Measurements from ENCODE around the gene ADCY9. TPM values are rescaled to one million over a fixed set of nuclear protein-coding genes. Genes with fewer than 3 reads are reported as not detected.
A peak's percentile ranks its signal among the peaks of the same experiment; 100 is the strongest.
"Not testable (repeated sequence)": the region's sequence is repeated elsewhere in the genome, so short reads cannot be mapped to it uniquely, and the experiment has no call there.

The ADCY9 gene
- 10 to 100 TPM; 13.1 to 25.1 (median 18.5) TPM for total RNA-seq

GRCh38 chr16:4116325-4117249 lies at the start of gene ADCY9:
ADCY9 (minus strand) TSS chr16:4116442; CDS start chr16:4115442, 1,000 bp downstream.
- intact Hi-C loops (cut with DNase I; ENCODE audit: low total_unique reads), result no loop called here
- DNase-seq (ENCODE audit: low spot score in 2 of 2), result peak; percentile 42 to 93
- no peak for TF ChIP-seq CTCF (IDR thresholded peaks at IDR 0.05)
- no peak for TF ChIP-seq POLR2A (IDR thresholded peaks at IDR 0.05)
- 5 to 11% methylated on average over 20 to 61 of the region's 105 CpGs for WGBS, 2 donors
- H3K4me3 ChIP-seq (ENCODE audit: low read depth, poor library complexity, severe bottlenecking), result peak within 1 kb of the TSS; percentile 39

GRCh38 chr16:4160658-4161430 lies 44.6 kb upstream of the ADCY9 start:
- intact Hi-C loops (cut with DNase I; ENCODE audit: low total_unique reads), result no loop called here
- no peak for TF ChIP-seq POLR2A (IDR thresholded peaks at IDR 0.05)
- TF ChIP-seq CTCF (IDR thresholded peaks at IDR 0.05), result no peak
- no peak for DNase-seq (ENCODE audit: low spot score in 2 of 2)
- 77 to 84% methylated on average over 7 of the region's 7 CpGs for WGBS, 2 donors
- H3K4me3 ChIP-seq (ENCODE audit: low read depth, poor library complexity, severe bottlenecking), result no peak overlapping the region

GRCh38 chr16:4159726-4160125 lies 43.5 kb upstream of the ADCY9 start:
- intact Hi-C loops (cut with DNase I; ENCODE audit: low total_unique reads), result no loop called here
- H3K4me3 ChIP-seq (ENCODE audit: low read depth, poor library complexity, severe bottlenecking), result no peak overlapping the region
- DNase-seq (ENCODE audit: low spot score in 2 of 2), result no peak
- WGBS, 2 donors, result 80 to 82% methylated on average over 17 of the region's 17 CpGs
- no peak for TF ChIP-seq POLR2A (IDR thresholded peaks at IDR 0.05)
- TF ChIP-seq CTCF (IDR thresholded peaks at IDR 0.05), result no peak

GRCh38 chr16:4158143-4159093 lies 42.2 kb upstream of the ADCY9 start:
- H3K4me3 ChIP-seq (ENCODE audit: low read depth, poor library complexity, severe bottlenecking), result no peak overlapping the region
- no peak for DNase-seq (ENCODE audit: low spot score in 2 of 2)
- TF ChIP-seq POLR2A (IDR thresholded peaks at IDR 0.05) (no peak), CTCF (IDR thresholded peaks at IDR 0.05) (no peak)
- 81 to 84% methylated on average over 13 of the region's 13 CpGs for WGBS, 2 donors
- intact Hi-C loops (cut with DNase I; ENCODE audit: low total_unique reads), result no loop called here

- H3K4me3 ChIP-seq (ENCODE audit: low read depth, poor library complexity, severe bottlenecking), result no peak overlapping the region
- intact Hi-C loops (cut with DNase I; ENCODE audit: low total_unique reads), result no loop called here
- no peak for DNase-seq (ENCODE audit: low spot score in 2 of 2)
- 87 to 90% methylated on average over 4 of the region's 4 CpGs for WGBS, 2 donors
- no peak for TF ChIP-seq POLR2A (IDR thresholded peaks at IDR 0.05)
Measured at GRCh38 chr16:4157376-4157825, 41.2 kb upstream of the ADCY9 start.

- H3K4me3 ChIP-seq (ENCODE audit: low read depth, poor library complexity, severe bottlenecking); DNase-seq (ENCODE audit: low spot score in 2 of 2); intact Hi-C loops (cut with DNase I; ENCODE audit: low total_unique reads): not testable (repeated sequence)
- 80 to 82% methylated on average over 3 of the region's 3 CpGs for WGBS, 2 donors
Measured at GRCh38 chr16:4156503-4156902, 40.3 kb upstream of the ADCY9 start.

- H3K4me3 ChIP-seq (ENCODE audit: low read depth, poor library complexity, severe bottlenecking); DNase-seq (ENCODE audit: low spot score in 2 of 2); intact Hi-C loops (cut with DNase I; ENCODE audit: low total_unique reads): not testable (repeated sequence)
- 90% methylated on average over 13 of the region's 13 CpGs for WGBS, 2 donors
Measured at GRCh38 chr16:4153364-4153763, 37.1 kb upstream of the ADCY9 start.

Measured in lower leg skin (tissue), 4 donors.